Measurements from ENCODE around the gene CCDC92.

DNA sequence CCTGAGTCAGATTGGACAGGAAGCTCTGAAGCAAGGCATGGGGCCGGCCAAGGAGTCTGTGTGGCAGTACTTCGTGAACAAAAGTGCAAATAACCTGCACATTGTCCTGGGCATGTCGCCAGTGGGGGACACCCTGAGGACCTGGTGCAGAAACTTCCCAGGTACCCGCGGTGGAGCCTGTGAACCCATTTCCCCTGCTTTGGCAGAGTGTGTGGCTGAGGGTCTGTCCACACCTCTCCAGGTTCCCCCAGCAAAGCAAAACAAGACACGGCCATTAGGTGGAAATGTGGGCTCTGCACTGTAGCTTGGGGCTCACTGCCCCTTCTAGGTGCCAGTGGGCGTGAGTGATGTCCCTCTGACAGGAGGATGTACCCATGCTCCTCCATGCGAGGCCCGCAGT is 79.4 kb downstream of the CCDC92 start:
- TF ChIP-seq, protein P1, sequence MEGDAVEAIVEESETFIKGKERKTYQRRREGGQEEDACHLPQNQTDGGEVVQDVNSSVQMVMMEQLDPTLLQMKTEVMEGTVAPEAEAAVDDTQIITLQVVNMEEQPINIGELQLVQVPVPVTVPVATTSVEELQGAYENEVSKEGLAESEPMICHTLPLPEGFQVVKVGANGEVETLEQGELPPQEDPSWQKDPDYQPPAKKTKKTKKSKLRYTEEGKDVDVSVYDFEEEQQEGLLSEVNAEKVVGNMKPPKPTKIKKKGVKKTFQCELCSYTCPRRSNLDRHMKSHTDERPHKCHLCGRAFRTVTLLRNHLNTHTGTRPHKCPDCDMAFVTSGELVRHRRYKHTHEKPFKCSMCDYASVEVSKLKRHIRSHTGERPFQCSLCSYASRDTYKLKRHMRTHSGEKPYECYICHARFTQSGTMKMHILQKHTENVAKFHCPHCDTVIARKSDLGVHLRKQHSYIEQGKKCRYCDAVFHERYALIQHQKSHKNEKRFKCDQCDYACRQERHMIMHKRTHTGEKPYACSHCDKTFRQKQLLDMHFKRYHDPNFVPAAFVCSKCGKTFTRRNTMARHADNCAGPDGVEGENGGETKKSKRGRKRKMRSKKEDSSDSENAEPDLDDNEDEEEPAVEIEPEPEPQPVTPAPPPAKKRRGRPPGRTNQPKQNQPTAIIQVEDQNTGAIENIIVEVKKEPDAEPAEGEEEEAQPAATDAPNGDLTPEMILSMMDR (IDR thresholded peaks at IDR 0.05), result no peak
- TF ChIP-seq POLR2A (IDR thresholded peaks at IDR 0.05), result no peak

Measured in testis (tissue), 2 donors.